Bone marrow (tissue), 2 donors: Measurements from ENCODE around the gene HEATR5A.

ENCODE experiments used
- DNase-seq, 2 donors: peaks; one replicate each; lab custom pipeline; 2025; lab: John Stamatoyannopoulos, UW

Gene HEATR5A

GRCh38 chr14:31426663-31427062, 6.3 kb upstream of the HEATR5A start:
- DNase-seq: no peak

GRCh38 chr14:31425905-31426304, 5.6 kb upstream of the HEATR5A start:
- no peak for DNase-seq

- DNase-seq: no peak
Observed at GRCh38 chr14:31421200-31421599, 850 bp upstream of the HEATR5A start.

- peak in 1 of 2 donors; percentile 19 for DNase-seq
Observed at GRCh38 chr14:31419967-31420318, 407 bp downstream of the HEATR5A start.

- no peak for DNase-seq
Observed at GRCh38 chr14:31419179-31419966, 977 bp downstream of the HEATR5A start.

GRCh38 chr14:31418440-31418839, 1.9 kb downstream of the HEATR5A start:
- no peak for DNase-seq

- peak in 1 of 2 donors; percentile 14 for DNase-seq
Observed at GRCh38 chr14:31414190-31414833, 6.0 kb downstream of the HEATR5A start.

GRCh38 chr14:31411218-31411727, 9.1 kb downstream of the HEATR5A start:
- DNase-seq: no peak

GRCh38 chr14:31410048-31410650, 10.2 kb downstream of the HEATR5A start:
- peak in 1 of 2 donors; percentile 67 for DNase-seq

GRCh38 chr14:31408421-31408820, 11.9 kb downstream of the HEATR5A start:
- DNase-seq: no peak

GRCh38 chr14:31405599-31406232, 14.6 kb downstream of the HEATR5A start:
- DNase-seq: no peak

GRCh38 chr14:31405106-31405505, 15.2 kb downstream of the HEATR5A start:
- DNase-seq: no peak

GRCh38 chr14:31403707-31404106, 16.6 kb downstream of the HEATR5A start:
- no peak for DNase-seq

- DNase-seq: no peak
Observed at GRCh38 chr14:31402764-31403439, 17.4 kb downstream of the HEATR5A start.

GRCh38 chr14:31401369-31401932, 18.9 kb downstream of the HEATR5A start:
- DNase-seq: no peak

- no peak for DNase-seq
Observed at GRCh38 chr14:31400031-31400638, 20.2 kb downstream of the HEATR5A start.

- no peak for DNase-seq
Observed at GRCh38 chr14:31395572-31396205, 24.7 kb downstream of the HEATR5A start.

GRCh38 chr14:31395119-31395518, 25.2 kb downstream of the HEATR5A start:
- no peak for DNase-seq

GRCh38 chr14:31391977-31392503, 28.3 kb downstream of the HEATR5A start:
- DNase-seq: no peak

- DNase-seq: no peak
Observed at GRCh38 chr14:31391473-31391872, 28.9 kb downstream of the HEATR5A start.
